Neural cell (in vitro differentiated cells): ENCODE results near the gene SLC22A14. TPM values are rescaled to one million over a fixed set of nuclear protein-coding genes. Genes with fewer than 3 reads are reported as not detected.

ENCODE experiments used
- H2AFZ ChIP-seq: fragments of 200-600, 300-800 bp; sonication (generic), shearing (Covaris generic); 2 replicates; pipeline ENCODE4 v1.6.0; 2014; ENCODE audit warnings: low read depth, mild to moderate bottlenecking, antibody characterized with exemption, low read length, moderate library complexity
- H3F3A ChIP-seq: fragments of 200-600 bp; shearing (Covaris generic); 2 replicates; pipeline ENCODE4 v1.6.1; 2016; ENCODE audit warnings: mild to moderate bottlenecking, moderate library complexity, mixed read lengths, antibody characterized with exemption, low read length; ENCODE audit not compliant: insufficient read depth, poor library complexity, severe bottlenecking
- H3K27ac ChIP-seq: fragments of 200-600, 300-800 bp; sonication (generic), shearing (Covaris generic); 2 replicates; pipeline ENCODE4 v1.5.1; 2014; ENCODE audit warnings: mild to moderate bottlenecking, low read length, moderate library complexity
- H3K27me3 ChIP-seq: fragments of 300-800, 200-600 bp; sonication (generic), shearing (Covaris generic); 2 replicates; pipeline ENCODE4 v1.6.0; 2014; ENCODE audit warnings: mild to moderate bottlenecking, low read depth, low read length, moderate library complexity; ENCODE audit not compliant: insufficient read depth
- H3K36me3 ChIP-seq: fragments of 300-800, 200-600 bp; sonication (generic), shearing (Covaris generic); 2 replicates; pipeline ENCODE4 v1.5.1; 2014; ENCODE audit warnings: mild to moderate bottlenecking, antibody characterized with exemption, low read length, moderate library complexity; ENCODE audit not compliant: insufficient read depth
- H3K4me2 ChIP-seq: fragments of 300-800, 200-600 bp; sonication (generic), shearing (Covaris generic); 2 replicates; pipeline ENCODE4 v1.6.0; 2014; ENCODE audit warnings: mild to moderate bottlenecking, low read length
- H3K4me3 ChIP-seq: fragments of 300-800, 200-600 bp; sonication (generic), shearing (Covaris generic); 2 replicates; pipeline ENCODE4 v1.5.1; 2014; ENCODE audit warnings: mild to moderate bottlenecking, low read length, moderate library complexity
- H3K79me2 ChIP-seq: fragments of 200-600 bp; shearing (Covaris generic); replicated peaks from 2 replicates; pipeline ENCODE4 v1.6.0; 2014; ENCODE audit warnings: mild to moderate bottlenecking, low read length, moderate library complexity; ENCODE audit not compliant: insufficient read depth
- H3K9ac ChIP-seq: fragments of 300-800, 200-600 bp; sonication (generic), shearing (Covaris generic); 2 replicates; pipeline ENCODE4 v1.6.1; 2016; ENCODE audit warnings: mild to moderate bottlenecking, low read length, mixed read lengths
- H3K9me2 ChIP-seq: fragments of 200-600 bp; shearing (Covaris generic); 2 replicates; pipeline ENCODE4 v1.6.1; 2016; ENCODE audit warnings: mild to moderate bottlenecking, low read length, mixed read lengths; ENCODE audit not compliant: insufficient read depth
- H3K9me3 ChIP-seq: fragments of 200-600, 300-800 bp; sonication (generic), shearing (Covaris generic); 2 replicates; pipeline ENCODE4 v1.6.1; 2016; ENCODE audit warnings: mild to moderate bottlenecking, mixed run types, low read length, moderate library complexity, mixed read lengths
- H4K20me1 ChIP-seq: fragments of 200-600 bp; shearing (Covaris generic); 2 replicates; pipeline ENCODE4 v1.6.1; 2016; ENCODE audit warnings: mild to moderate bottlenecking, mixed run types; ENCODE audit not compliant: insufficient read depth
- EP300 ChIP-seq: fragments of 450-650 bp; conservative IDR thresholded peaks from 2 replicates; pipeline ENCODE4 v1.6.1; 2014; ENCODE audit warnings: antibody characterized with exemption, mild to moderate bottlenecking, moderate library complexity; ENCODE audit not compliant: poor library complexity, severe bottlenecking
- EZH2 ChIP-seq: fragments of 200-600, 300-800 bp; shearing (Covaris generic), sonication (generic); IDR thresholded peaks from 2 replicates; pipeline ENCODE4 v1.6.1; 2014; ENCODE audit warnings: antibody characterized with exemption, low read length, borderline replicate concordance, mild to moderate bottlenecking; ENCODE audit not compliant: insufficient read depth, poor library complexity, severe bottlenecking
- MXI1 ChIP-seq: fragments of 450-650 bp; conservative IDR thresholded peaks from 2 replicates; pipeline ENCODE4 v1.6.1; 2014; ENCODE audit warnings: antibody characterized with exemption, mild to moderate bottlenecking; ENCODE audit not compliant: poor library complexity, severe bottlenecking
- POLR2AphosphoS5 ChIP-seq: IDR thresholded peaks from 2 replicates; pipeline ENCODE4 v1.6.1; 2012
- RAD21 ChIP-seq: fragments of 450-650 bp; conservative IDR thresholded peaks from 2 replicates; pipeline ENCODE4 v1.6.1; 2014; ENCODE audit warnings: antibody characterized with exemption, mild to moderate bottlenecking, moderate library complexity
- SMC3 ChIP-seq: fragments of 450-650 bp; conservative IDR thresholded peaks from 2 replicates; pipeline ENCODE4 v1.6.1; 2014; ENCODE audit warnings: antibody characterized with exemption, mild to moderate bottlenecking, moderate library complexity; ENCODE audit not compliant: poor library complexity
- TAF1 ChIP-seq: IDR thresholded peaks from 2 replicates; pipeline ENCODE4 v1.6.1; 2012; ENCODE audit warnings: low read depth
- polyA plus RNA-seq: library from polyadenylated mRNA; depleted of rRNA; stranded (reverse); fragments of >200 nt; gene quantifications from 2 replicates; pipeline ENCODE4 v1.2.3, GENCODE V29; 2014
- small RNA-seq, 3 experiments: library from RNA; depleted of rRNA; stranded (forward); fragments of <200 nt; gene quantifications; one replicate each; pipeline ENCODE3, GENCODE V24; 2012
- TF ChIP-seq, protein P1 (sequence below): fragments of 450-650 bp; IDR thresholded peaks from 2 replicates; pipeline ENCODE4 v1.5.1; 2014; ENCODE audit warnings: antibody characterized with exemption, mild to moderate bottlenecking, moderate library complexity; ENCODE audit not compliant: poor library complexity, severe bottlenecking
- TF ChIP-seq, protein P2 (sequence below): IDR thresholded peaks from 2 replicates; pipeline ENCODE4 v1.6.1; 2012; ENCODE audit warnings: borderline replicate concordance

Gene SLC22A14
- polyA plus RNA-seq, 1 donor from 2014 or later: 0.25 TPM

GRCh38 chr3:38366082-38366481, 84.0 kb downstream of the SLC22A14 start:
- Histone ChIP-seq H3K36me3 (no peaks in the 10 kb centered on the region), H3K9me3 (no peaks in the 10 kb centered on the region), H3K9ac (no peak overlapping the region), H3F3A (no peaks in the 10 kb centered on the region), H3K9me2 (no peaks in the 10 kb centered on the region), H3K79me2 (no peaks in the 10 kb centered on the region), H2AFZ (no peak overlapping the region), H4K20me1 (no peaks in the 10 kb centered on the region), H3K4me3 (no peak overlapping the region), H3K4me2 (no peak overlapping the region), H3K27ac (no peak overlapping the region), H3K27me3 (no peaks in the 10 kb centered on the region)
- no peak for TF ChIP-seq EZH2
- TF ChIP-seq, protein P1, sequence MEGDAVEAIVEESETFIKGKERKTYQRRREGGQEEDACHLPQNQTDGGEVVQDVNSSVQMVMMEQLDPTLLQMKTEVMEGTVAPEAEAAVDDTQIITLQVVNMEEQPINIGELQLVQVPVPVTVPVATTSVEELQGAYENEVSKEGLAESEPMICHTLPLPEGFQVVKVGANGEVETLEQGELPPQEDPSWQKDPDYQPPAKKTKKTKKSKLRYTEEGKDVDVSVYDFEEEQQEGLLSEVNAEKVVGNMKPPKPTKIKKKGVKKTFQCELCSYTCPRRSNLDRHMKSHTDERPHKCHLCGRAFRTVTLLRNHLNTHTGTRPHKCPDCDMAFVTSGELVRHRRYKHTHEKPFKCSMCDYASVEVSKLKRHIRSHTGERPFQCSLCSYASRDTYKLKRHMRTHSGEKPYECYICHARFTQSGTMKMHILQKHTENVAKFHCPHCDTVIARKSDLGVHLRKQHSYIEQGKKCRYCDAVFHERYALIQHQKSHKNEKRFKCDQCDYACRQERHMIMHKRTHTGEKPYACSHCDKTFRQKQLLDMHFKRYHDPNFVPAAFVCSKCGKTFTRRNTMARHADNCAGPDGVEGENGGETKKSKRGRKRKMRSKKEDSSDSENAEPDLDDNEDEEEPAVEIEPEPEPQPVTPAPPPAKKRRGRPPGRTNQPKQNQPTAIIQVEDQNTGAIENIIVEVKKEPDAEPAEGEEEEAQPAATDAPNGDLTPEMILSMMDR: no peak

DNA sequence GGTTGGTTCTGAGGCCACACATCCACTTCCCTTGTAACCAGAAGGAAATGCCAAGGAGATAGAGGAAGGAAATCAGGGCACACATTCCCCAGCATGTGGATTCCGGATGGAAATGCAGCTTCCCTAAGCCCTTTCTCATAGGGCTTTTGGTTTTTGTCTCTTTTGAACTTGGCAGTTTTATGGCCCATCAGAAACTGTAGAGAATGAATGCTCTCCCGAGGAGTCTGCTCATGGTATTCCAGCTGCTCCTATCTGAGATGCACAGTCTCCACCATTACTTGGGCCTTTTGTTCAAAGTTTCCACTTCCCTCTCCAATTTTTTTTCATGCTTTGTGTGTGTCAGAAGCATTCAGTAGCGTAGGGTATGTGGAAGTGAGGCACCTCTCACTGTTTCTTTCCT, 85.7 kb downstream of the SLC22A14 start:
- Histone ChIP-seq H4K20me1 (no peaks in the 10 kb centered on the region), H3K4me3 (no peak overlapping the region), H3K9ac (no peak overlapping the region), H3K36me3 (no peaks in the 10 kb centered on the region), H3K9me2 (no peaks in the 10 kb centered on the region), H3K27ac (no peak overlapping the region), H2AFZ (no peak overlapping the region), H3K4me2 (no peak overlapping the region), H3K27me3 (no peaks in the 10 kb centered on the region), H3K79me2 (no peaks in the 10 kb centered on the region), H3K9me3 (no peaks in the 10 kb centered on the region), H3F3A (no peaks in the 10 kb centered on the region)
- TF ChIP-seq EZH2 (no peak), EP300 (no peak), POLR2AphosphoS5 (no peak), SMC3 (no peak), RAD21 (no peak), MXI1 (no peak), TAF1 (no peak)
- TF ChIP-seq, protein P1: no peak
- TF ChIP-seq, protein P2, sequence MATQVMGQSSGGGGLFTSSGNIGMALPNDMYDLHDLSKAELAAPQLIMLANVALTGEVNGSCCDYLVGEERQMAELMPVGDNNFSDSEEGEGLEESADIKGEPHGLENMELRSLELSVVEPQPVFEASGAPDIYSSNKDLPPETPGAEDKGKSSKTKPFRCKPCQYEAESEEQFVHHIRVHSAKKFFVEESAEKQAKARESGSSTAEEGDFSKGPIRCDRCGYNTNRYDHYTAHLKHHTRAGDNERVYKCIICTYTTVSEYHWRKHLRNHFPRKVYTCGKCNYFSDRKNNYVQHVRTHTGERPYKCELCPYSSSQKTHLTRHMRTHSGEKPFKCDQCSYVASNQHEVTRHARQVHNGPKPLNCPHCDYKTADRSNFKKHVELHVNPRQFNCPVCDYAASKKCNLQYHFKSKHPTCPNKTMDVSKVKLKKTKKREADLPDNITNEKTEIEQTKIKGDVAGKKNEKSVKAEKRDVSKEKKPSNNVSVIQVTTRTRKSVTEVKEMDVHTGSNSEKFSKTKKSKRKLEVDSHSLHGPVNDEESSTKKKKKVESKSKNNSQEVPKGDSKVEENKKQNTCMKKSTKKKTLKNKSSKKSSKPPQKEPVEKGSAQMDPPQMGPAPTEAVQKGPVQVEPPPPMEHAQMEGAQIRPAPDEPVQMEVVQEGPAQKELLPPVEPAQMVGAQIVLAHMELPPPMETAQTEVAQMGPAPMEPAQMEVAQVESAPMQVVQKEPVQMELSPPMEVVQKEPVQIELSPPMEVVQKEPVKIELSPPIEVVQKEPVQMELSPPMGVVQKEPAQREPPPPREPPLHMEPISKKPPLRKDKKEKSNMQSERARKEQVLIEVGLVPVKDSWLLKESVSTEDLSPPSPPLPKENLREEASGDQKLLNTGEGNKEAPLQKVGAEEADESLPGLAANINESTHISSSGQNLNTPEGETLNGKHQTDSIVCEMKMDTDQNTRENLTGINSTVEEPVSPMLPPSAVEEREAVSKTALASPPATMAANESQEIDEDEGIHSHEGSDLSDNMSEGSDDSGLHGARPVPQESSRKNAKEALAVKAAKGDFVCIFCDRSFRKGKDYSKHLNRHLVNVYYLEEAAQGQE: no peak

Small RNA genes within 50 kb of the gene (small RNA-seq; reads per million reads assigned to genes)
- 0 reads per million in 3 experiments for gene RNU6-235P

Other genes starting within 250 kb of the SLC22A14 start
- gene DLEC1, start 243.1 kb upstream of the SLC22A14 start, polyA plus RNA-seq: 0.25 and 0.44 TPM in 2 replicates
- gene ACAA1, start 145.2 kb upstream of the SLC22A14 start, polyA plus RNA-seq: 59.1 and 66.2 TPM in 2 replicates
- gene MYD88, start 143.6 kb upstream of the SLC22A14 start, polyA plus RNA-seq: 0.14 TPM in 1 of 2 replicates, not detected in the other
- 49.9 and 50.8 TPM in 2 replicates for gene OXSR1, start 116.8 kb upstream of the SLC22A14 start, polyA plus RNA-seq
- 0.16 TPM in 1 of 2 replicates, not detected in the other for gene SLC22A13, start 16.5 kb upstream of the SLC22A14 start, polyA plus RNA-seq
- 0.50 and 1.8 TPM in 2 replicates for gene XYLB, start 64.5 kb downstream of the SLC22A14 start, polyA plus RNA-seq
- 32.3 and 33.3 TPM in 2 replicates for gene ACVR2B, start 171.6 kb downstream of the SLC22A14 start, polyA plus RNA-seq
- gene EXOG, start 214.0 kb downstream of the SLC22A14 start, polyA plus RNA-seq: 44.4 and 45.6 TPM in 2 replicates